HG03432 (cell line): ENCODE results near the gene WHRN.

Experiments used
- ATAC-seq: cut with Tn5 transposase; IDR thresholded peaks from one replicate; pipeline ENCODE4 v1.9.1; 2021; ENCODE audit warnings: mild to moderate bottlenecking, moderate library complexity; ENCODE audit not compliant: unreplicated experiment

The WHRN gene

DNA sequence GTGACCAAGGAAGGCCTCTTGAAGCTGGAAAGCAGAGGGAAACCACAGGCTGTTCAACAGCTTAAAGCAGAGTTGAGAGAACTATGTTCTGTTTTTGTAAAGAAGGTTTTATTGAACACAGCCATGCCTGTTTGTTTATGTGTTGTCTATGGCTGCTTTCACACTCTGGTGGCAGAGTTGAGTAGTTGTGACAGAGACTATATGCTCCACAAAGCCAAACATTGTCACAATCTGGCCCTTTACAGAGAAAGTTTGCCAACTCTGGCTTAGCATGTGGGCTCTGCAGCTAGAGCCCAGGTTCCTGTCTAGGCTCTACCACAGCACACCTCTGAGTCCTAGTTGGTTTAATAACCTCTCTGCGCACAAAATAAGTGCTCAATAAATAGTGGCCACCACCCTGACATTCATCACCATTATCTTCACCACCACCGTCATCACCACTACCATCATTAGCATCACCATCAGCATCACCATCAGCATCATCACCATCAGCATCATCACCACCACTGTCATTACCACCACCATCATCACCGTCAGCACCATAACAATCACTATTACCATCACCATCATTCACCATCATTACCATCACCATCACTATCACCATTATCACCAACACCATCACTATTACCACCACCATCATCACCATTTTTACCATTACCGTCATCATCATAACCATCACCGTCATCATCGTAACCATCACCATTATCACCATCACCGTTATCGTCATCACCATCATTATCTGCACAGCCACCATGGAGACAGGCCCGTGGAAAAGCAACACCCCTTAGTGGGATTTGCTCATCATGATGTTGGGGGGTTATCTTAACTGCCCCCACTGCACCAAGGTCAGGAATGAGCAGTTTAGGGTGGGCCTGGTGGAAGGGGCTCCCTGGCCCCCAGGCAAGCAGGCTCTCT, 135.8 kb downstream of the WHRN start:
- no peak for ATAC-seq

DNA sequence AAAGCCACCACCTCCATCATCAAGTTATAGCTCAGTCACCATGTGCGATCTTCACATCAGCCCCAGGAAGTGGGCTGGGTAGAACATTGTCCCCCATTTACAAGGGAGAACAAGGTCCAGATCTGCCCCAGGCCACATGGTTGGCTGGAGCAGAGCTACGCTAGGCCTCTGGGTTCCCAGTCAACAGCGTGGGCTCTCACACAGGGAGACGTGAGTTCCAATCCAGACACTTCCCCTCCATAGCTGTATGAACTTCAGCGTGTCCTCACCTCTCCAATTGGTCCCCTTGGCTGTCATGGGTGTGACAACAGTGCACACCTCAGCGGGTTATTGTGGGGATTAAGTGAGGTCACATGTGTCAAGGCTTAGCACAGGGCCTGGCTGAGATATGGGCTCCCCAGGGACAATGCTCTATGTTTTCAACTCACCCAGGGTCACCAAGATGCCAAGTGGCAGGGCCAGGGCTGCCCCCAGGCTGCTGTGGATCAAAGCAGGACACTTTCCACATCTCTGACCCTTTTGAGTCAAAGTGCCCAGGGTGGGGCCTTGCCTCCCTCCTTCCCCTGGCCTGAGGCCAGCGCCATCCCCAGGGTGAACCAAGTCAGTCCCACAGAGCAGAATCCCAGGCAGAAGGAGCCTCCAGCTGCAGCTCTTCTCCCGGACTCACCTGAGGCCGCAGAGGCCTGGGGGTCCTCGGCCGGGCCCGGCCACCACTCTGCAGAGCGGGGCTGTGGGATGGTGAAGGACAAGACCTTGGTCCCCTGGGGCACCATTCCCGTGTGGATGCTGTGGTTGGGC, 137.3 kb downstream of the WHRN start:
- no peak for ATAC-seq

DNA sequence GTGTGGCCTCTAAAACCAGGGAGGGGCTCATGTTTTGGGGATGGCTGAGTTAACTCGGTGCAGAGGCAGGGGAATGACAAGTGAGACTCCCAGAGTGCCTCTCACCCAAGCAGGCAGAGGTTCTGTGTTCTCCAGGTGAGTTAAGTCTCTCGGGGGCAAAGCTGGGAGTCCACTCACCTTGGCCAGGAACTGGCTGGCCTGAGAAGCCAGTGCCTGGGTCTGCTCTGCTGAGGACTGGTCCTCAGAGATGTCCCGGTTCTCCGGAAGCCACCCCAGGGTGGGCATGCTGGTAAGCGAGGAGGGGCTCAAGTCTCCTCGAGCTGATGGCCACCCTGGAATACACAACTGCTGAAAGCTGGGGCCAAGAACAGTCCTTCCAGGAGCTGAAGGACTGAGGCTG, 137.9 kb downstream of the WHRN start:
- no peak for ATAC-seq

DNA sequence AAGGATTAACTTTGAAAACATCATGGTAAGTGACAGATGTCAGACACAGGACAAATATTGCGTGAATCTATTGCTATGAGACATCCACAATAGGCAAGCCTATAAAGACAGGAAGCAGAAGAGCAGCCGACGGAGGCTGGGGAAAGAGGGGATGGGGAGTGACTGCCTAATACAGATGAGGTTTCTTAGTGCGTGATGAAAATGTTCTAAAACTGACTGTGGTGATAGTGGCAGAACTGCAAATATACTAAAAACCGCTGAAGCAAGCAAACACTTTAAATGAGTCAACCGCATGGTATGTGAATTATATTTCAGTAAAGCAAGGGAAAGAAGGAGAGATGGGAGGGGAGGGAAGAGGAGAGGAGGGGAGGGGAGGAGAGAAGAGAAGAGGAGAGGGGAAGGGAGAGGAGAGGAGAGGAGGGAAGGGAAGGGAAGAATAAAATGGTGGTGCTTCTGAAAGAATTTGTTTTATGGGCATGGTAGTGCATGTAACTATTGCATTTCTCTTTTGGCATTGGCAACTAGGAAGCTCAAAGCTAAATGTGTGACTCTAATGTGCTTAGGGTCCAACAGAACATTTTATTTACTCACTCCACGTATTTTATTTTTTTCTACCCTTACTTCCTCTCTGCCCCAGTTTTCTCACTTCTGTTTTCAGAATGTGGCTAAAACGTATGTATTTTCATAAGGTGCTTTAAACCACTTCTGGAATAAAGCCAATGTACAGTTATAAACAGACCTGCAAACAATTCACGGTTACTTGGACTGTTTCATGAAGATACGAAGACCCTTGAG, 138.7 kb downstream of the WHRN start:
- peak; percentile 62 for ATAC-seq

DNA sequence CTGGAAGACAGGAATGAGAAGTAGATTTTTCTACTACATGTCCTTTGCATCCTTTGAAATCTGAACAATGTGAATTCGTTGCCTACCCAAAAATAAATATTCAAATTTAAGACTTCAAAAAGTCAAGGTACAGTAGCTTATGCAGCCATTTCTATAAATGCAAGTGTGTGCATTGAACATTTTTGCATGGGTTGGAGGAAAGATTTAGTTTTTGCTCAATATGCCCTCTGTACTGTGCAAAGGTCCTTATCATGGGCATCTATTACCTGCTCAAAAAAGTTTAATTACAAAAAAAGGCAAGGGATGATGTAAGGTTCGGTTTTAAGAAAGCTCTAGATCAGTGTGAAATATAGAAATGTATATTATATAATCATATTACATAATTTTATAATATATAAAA, 140.1 kb downstream of the WHRN start:
- ATAC-seq: no peak

DNA sequence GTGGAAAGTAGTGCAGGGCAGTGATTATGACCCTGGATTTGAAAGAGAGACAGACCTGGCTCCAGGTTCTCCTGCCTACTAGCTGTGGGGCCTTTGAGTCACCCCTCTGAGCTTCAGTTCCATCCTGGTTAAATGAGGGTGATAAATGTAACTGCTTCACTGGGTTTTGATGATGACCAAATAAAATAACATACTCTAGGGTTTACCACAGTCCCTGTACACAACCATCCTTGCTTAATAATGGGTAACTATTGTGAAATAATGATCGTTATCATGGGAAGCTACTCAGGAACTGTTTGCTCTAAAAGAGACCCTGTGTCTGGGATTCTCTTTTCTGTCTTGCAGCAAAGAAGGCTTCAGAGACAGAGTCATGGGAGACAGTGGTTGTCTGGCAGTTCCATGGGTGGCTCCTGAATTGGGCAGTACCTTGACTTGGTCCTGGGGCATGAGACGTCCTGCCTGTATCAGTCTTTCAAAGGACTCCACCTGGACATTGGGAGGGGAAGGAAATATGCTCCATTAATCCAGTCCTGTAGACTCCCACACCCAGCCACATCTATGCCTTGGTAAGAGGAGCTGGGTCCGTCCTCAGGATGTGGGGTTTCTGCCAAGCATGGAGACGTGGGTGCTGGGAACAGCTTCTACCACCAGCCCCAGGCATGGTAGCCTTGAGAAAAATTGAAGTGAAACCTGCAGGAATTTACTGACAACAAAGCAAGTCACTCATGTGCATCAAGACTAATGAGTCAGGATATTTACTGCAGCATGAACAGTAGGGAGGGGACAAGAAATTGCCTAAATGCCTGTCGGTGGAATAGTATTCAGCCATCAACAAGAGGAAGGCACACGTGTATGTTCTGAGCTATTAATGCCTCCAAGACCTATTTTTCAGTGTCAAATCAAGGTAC, 140.9 kb downstream of the WHRN start:
- ATAC-seq: no peak

DNA sequence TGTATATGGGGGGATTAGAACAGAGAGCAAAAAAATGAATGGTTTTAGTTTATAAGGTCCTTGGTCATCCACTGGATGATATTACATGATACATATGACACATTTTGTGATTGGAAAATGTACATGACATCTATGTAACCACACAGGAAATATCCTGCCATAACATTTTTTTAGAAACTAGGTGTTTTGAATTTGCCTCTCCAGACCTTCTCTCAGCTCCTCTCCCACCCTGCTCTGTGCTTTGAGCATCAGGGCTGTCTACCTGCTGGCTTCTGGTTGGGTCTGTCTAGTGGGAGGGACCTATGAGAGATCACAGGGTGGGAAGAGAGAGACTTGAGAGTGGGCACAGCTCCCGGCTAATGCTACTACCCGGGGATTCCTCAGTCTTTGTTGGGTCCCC, 141.8 kb downstream of the WHRN start:
- ATAC-seq: no peak

DNA sequence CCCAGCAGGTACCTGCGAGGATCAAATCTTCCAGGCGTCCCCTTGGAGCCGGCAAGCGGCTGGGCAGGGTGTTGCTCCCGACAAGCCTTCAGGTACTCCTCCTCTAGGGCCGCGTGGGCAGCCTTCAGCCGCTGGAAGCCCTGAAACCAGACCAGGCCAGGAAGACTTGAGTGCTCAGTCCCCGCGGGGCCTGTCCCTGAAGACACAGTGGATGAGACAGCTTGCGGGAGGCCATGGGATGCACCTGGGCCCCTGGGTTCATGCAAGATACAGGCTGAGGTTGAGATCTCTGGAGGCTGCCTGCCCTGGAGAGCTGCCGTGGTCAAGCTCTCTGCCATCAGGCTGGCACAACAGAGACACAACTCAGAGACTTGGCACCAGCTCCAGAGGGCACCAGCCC, 142.9 kb downstream of the WHRN start:
- ATAC-seq: no peak

DNA sequence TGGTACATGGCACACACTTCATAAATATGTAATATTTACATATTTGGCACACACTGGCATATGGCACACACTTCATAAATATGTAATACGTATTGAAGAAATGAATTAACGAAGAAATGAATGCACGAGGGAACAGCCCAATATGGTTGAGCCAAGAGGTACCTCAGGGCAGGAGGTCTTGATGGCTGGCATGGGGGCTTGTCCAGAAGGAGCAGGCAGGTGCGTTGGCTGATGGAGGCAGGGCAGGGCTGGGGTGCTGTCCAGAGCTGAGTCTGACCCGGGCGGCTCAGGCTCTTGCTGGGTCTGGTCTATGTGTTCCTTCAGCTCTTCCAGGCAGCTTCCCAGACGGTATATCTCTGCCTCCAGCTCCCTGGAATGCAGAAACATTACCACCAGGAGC, 143.7 kb downstream of the WHRN start:
- no peak for ATAC-seq

DNA sequence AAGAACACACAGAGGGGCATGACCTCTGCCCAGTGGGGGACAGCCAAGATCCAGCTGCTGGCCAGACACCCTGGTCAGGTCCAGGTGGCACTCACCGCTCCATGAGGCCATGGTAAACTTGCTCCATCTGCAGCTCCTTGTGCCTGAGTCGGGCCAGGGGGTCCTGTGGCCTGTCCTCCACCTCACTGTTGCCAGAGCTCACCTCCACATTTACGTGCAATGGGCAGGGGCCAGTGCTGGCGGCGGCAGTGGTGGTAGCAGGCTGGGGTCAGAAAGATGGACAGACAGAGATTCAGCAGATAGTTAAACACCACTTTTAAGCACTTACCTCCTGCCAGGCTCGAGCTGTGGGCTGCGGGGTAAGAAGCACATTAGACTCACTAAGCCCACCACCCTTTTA, 145.5 kb downstream of the WHRN start:
- ATAC-seq: no peak

DNA sequence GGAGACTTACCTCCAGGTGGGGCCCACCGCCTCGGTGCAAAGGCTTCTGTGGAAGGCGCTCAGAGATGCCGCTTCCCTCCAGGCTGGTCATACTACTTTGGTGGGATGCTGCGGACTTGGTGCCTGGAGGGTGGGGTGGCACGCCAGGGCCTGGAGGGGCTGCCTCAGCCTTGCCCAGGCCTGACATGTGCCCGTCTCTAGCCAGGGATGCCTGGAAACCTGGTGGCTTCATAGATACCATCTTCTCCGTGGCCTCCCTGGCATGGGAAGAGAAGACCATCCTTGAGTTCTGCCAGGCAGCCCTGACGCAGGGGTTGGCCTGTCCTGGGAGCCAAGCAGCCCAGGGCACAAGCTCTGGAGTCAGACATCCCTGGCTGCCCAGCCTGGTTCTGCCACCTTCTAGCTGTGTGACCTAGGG, 147.4 kb downstream of the WHRN start:
- ATAC-seq: no peak

DNA sequence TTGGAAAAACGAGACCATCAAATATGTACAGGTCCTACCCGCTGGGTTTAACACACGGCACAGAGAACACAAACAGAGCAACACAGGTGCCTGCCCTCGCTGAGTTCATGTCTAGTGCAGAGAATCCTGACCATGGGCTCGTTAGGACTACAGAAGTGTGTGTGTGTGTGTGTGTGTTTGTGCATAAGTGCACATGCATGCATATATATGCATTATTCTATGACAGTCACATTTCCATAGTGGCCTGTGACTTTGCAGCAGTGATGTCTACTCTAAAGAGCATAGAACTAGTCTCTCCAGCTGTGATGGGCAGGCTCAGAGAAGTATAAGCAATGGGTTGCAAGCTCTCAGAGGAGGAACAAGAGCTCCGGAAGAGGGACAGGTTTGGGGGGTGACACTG, 147.9 kb downstream of the WHRN start:
- ATAC-seq: no peak

DNA sequence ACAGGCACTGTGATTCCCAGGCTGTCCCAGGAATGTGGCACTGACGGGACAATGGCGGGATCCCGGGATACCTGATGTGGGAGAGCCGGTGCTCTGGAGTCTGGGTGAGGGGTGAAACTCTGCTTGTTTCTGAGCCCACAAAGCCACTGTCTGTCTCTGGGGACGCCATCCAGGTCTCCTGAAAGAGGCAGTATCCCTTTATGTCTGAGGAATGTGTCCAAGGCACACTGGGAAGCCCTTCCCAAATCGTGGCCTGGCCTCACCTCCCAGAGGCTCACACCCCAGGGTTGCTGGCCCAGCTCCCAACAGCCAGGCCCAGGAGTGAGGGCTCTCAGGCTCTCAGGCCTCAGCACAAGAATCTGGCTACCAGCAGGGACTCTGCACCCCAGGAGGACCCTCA, 148.5 kb downstream of the WHRN start:
- ATAC-seq: no peak

DNA sequence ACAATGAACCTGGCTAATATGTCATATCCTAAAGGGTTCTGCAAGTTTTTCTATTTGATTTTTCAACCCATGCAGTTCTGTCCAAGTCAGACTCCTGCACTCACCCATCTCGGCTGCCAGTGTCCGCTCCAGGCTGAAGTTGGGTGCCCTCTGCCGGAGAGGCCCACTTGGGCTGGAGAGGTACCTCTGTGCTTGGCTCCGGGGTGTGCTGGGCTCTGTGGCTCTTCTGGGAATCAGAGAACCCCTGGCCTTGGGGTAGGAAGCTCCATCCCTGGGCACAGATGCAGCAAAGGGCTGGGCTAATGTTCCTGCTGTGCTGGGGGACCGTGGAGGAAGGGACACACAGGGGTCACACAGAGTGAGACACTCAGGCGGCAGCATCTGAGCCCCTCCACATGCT, 149.5 kb downstream of the WHRN start:
- ATAC-seq: no peak
